HepG2 (cell line): ENCODE data around the gene CTNNBIP1. TPM values are rescaled to one million over a fixed set of nuclear protein-coding genes. Genes with fewer than 3 reads are reported as not detected.

Source experiments
- DNMT3B ChIP-seq: conservative IDR thresholded peaks from 2 replicates; pipeline ENCODE4 v1.6.1; 2016; ENCODE audit warnings: missing biosample characterization, control low read depth
- GTF2F1 ChIP-seq: fragments of 150-350 bp; IDR thresholded peaks from 2 replicates; pipeline ENCODE4 v1.6.1; 2014; ENCODE audit warnings: low read length
- KMT2B ChIP-seq: IDR thresholded peaks from 2 replicates; pipeline ENCODE4 v1.6.1; 2016; ENCODE audit warnings: missing genetic modification reagents, missing compliant biosample characterization
- RAD21 ChIP-seq: fragments of 450-650 bp; formaldehyde crosslinking; IDR thresholded peaks from 2 replicates; pipeline ENCODE4 v1.5.0; 2020; ENCODE audit warnings: mild to moderate bottlenecking
- TBX3 ChIP-seq: fragments of 450-650 bp; IDR thresholded peaks from 2 replicates; pipeline ENCODE4 v1.6.1; 2017; ENCODE audit warnings: antibody characterized with exemption, mild to moderate bottlenecking, inconsistent platforms, borderline replicate concordance
- ZBTB7B ChIP-seq: sonication (generic); formaldehyde crosslinking; IDR thresholded peaks from 2 replicates; pipeline ENCODE4 v1.4.0; 2020; ENCODE audit warnings: missing genetic modification reagents
- ZC3H13 ChIP-seq: sonication (generic); formaldehyde crosslinking; IDR thresholded peaks from 2 replicates; pipeline ENCODE4 v1.8.1; 2023; ENCODE audit warnings: mild to moderate bottlenecking, missing genetic modification reagents, moderate library complexity
- ZNF326 ChIP-seq: sonication (generic); formaldehyde crosslinking; IDR thresholded peaks from 2 replicates; pipeline ENCODE4 v1.4.0; 2020; ENCODE audit warnings: missing genetic modification reagents, borderline replicate concordance
- ZNF7 ChIP-seq: IDR thresholded peaks from 2 replicates; pipeline ENCODE4 v1.6.1; 2016; ENCODE audit warnings: missing biosample characterization, missing genetic modification reagents
- ZNF780A ChIP-seq: sonication (generic); formaldehyde crosslinking; IDR thresholded peaks from 2 replicates; pipeline ENCODE4 v1.8.0; 2022; ENCODE audit warnings: mild to moderate bottlenecking, missing genetic modification reagents, moderate library complexity
- ZNF782 ChIP-seq: sonication (generic); formaldehyde crosslinking; IDR thresholded peaks from 2 replicates; pipeline ENCODE4 v1.4.0; 2020; ENCODE audit warnings: missing genetic modification reagents, mild to moderate bottlenecking, borderline replicate concordance
- ZNF891 ChIP-seq: sonication (generic); formaldehyde crosslinking; IDR thresholded peaks from 2 replicates; pipeline ENCODE4 v1.5.0; 2020; ENCODE audit warnings: mild to moderate bottlenecking, missing genetic modification reagents
- polyA plus RNA-seq, 8 experiments: library from polyadenylated mRNA; depleted of rRNA in 3 of 8; stranded (reverse) in 7 of 8; unstranded in 1 of 8; fragments of >200 nt; fragmentation: Illumina TruSeq in 4 of 8; extraction: Trizol in 4 of 8; gene quantifications; 2 replicates each; pipeline versions ENCODE4 v1.2.1 to v1.2.3, GENCODE V29; 2011 to 2016; ENCODE audit warnings: low read depth in 4 of 8, missing spikeins in 1 of 8, mixed read lengths in 1 of 8; ENCODE audit not compliant: insufficient read depth in 1 of 8
- total RNA-seq, 5 experiments: library from RNA; depleted of rRNA; stranded (reverse); fragments of >200 nt; fragmentation: Illumina TruSeq; extraction: Trizol; gene quantifications; 2 replicates each; pipeline ENCODE4 v1.2.3, GENCODE V29; 2016; ENCODE audit warnings: low read depth in 1 of 5
- TF ChIP-seq, protein P1 (sequence below): sonication (generic); formaldehyde crosslinking; IDR thresholded peaks from 2 replicates; pipeline ENCODE4 v1.4.0; 2020; ENCODE audit warnings: missing genetic modification reagents, borderline replicate concordance
- TF ChIP-seq, protein P2 (sequence below): sonication (generic); formaldehyde crosslinking; IDR thresholded peaks from 2 replicates; pipeline ENCODE4 v1.5.0; 2020; ENCODE audit warnings: mild to moderate bottlenecking, missing genetic modification reagents
- TF ChIP-seq, protein P3 (sequence below): sonication (generic); formaldehyde crosslinking; IDR thresholded peaks from 2 replicates; pipeline ENCODE4 v1.5.0; 2020; ENCODE audit warnings: missing genetic modification reagents, mild to moderate bottlenecking, borderline replicate concordance
- TF ChIP-seq, protein P4 (sequence below): sonication (generic); formaldehyde crosslinking; IDR thresholded peaks from 2 replicates; pipeline ENCODE4 v1.8.1; 2023; ENCODE audit warnings: missing genetic modification reagents, inconsistent platforms, borderline replicate concordance
- TF ChIP-seq, protein P5 (sequence below): sonication (generic); formaldehyde crosslinking; conservative IDR thresholded peaks from 2 replicates; pipeline ENCODE4 v1.4.0; 2020; ENCODE audit warnings: missing genetic modification reagents

CTNNBIP1 gene
- total and polyA plus RNA-seq, 2 of the 13 experiments (the other 11 are each of a cell fraction or from before 2014, with no cell fraction given) = 71.7 to 83.0 TPM

DNA sequence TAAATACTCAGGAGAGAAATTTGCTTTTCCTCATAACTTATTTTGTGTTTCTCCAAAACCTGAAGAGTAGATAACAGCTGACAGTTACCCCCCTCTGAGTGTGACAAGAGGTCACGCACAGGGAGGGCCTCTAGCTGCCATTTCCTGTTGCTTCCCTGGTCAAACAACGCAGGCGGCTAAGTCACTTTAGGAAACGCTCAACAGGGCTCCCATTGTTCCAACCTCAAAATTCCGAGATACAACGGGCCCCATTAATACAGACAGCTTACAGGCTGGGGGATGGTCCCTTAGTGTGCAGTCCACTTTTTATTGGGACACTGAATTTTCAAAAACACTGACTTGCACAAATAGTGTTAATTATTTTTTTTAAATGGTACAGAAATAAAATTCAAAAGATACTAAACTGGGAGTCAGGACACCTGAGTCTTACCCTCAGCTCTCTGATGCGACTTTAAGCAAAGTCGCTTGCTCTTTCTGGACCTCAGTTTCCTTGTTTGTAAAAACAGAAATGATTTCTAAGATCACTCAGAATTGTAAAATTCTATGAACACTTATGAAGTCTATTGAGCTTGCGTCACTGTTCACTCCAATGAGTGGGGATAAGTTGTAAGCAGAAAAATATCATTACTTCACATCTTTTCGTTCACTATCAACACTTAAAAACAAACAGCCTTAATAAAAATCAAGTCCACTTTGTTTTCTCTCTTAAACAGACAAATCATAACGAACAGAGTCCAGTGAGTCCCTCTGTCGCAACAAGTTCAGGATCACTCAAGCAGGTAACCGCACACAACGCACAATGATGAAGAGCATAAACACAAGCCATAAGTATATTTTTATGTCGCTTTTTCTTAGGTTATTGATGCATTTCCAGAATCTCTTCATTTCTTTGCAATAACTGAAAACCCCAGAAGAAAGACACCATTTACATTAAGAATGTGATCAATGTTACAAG, 19.6 kb upstream of the CTNNBIP1 start (continued):
- TF ChIP-seq, protein P1, sequence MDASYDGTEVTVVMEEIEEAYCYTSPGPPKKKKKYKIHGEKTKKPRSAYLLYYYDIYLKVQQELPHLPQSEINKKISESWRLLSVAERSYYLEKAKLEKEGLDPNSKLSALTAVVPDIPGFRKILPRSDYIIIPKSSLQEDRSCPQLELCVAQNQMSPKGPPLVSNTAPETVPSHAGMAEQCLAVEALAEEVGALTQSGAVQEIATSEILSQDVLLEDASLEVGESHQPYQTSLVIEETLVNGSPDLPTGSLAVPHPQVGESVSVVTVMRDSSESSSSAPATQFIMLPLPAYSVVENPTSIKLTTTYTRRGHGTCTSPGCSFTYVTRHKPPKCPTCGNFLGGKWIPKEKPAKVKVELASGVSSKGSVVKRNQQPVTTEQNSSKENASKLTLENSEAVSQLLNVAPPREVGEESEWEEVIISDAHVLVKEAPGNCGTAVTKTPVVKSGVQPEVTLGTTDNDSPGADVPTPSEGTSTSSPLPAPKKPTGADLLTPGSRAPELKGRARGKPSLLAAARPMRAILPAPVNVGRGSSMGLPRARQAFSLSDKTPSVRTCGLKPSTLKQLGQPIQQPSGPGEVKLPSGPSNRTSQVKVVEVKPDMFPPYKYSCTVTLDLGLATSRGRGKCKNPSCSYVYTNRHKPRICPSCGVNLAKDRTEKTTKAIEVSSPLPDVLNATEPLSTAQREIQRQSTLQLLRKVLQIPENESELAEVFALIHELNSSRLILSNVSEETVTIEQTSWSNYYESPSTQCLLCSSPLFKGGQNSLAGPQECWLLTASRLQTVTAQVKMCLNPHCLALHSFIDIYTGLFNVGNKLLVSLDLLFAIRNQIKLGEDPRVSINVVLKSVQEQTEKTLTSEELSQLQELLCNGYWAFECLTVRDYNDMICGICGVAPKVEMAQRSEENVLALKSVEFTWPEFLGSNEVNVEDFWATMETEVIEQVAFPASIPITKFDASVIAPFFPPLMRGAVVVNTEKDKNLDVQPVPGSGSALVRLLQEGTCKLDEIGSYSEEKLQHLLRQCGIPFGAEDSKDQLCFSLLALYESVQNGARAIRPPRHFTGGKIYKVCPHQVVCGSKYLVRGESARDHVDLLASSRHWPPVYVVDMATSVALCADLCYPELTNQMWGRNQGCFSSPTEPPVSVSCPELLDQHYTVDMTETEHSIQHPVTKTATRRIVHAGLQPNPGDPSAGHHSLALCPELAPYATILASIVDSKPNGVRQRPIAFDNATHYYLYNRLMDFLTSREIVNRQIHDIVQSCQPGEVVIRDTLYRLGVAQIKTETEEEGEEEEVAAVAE (CRISPR knock-in tag) = 0 out of 2 replicates have a peak, but pooled peaks have one; percentile 16
- no peak for TF ChIP-seq ZNF326 (CRISPR knock-in tag)
- TF ChIP-seq RAD21 = peak; percentile 23; the same call in 1 of the 2 replicates
- TF ChIP-seq, protein P2, sequence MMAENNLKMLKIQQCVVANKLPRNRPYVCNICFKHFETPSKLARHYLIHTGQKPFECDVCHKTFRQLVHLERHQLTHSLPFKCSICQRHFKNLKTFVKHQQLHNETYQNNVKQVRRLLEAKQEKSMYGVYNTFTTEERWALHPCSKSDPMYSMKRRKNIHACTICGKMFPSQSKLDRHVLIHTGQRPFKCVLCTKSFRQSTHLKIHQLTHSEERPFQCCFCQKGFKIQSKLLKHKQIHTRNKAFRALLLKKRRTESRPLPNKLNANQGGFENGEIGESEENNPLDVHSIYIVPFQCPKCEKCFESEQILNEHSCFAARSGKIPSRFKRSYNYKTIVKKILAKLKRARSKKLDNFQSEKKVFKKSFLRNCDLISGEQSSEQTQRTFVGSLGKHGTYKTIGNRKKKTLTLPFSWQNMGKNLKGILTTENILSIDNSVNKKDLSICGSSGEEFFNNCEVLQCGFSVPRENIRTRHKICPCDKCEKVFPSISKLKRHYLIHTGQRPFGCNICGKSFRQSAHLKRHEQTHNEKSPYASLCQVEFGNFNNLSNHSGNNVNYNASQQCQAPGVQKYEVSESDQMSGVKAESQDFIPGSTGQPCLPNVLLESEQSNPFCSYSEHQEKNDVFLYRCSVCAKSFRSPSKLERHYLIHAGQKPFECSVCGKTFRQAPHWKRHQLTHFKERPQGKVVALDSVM (CRISPR knock-in tag) = no peak
- TF ChIP-seq, protein P3, sequence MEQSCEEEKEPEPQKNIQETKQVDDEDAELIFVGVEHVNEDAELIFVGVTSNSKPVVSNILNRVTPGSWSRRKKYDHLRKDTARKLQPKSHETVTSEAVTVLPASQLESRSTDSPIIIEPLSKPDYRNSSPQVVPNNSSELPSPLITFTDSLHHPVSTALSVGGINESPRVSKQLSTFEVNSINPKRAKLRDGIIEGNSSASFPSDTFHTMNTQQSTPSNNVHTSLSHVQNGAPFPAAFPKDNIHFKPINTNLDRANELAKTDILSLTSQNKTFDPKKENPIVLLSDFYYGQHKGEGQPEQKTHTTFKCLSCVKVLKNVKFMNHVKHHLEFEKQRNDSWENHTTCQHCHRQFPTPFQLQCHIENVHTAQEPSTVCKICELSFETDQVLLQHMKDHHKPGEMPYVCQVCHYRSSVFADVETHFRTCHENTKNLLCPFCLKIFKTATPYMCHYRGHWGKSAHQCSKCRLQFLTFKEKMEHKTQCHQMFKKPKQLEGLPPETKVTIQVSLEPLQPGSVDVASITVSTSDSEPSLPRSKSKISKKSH (CRISPR knock-in tag) = no peak
- TF ChIP-seq, protein P4, sequence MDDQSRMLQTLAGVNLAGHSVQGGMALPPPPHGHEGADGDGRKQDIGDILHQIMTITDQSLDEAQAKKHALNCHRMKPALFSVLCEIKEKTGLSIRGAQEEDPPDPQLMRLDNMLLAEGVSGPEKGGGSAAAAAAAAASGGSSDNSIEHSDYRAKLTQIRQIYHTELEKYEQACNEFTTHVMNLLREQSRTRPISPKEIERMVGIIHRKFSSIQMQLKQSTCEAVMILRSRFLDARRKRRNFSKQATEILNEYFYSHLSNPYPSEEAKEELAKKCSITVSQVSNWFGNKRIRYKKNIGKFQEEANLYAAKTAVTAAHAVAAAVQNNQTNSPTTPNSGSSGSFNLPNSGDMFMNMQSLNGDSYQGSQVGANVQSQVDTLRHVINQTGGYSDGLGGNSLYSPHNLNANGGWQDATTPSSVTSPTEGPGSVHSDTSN (CRISPR knock-in tag) = no peak
- no peak for TF ChIP-seq DNMT3B
- no peak for TF ChIP-seq GTF2F1
- TF ChIP-seq, protein P5, sequence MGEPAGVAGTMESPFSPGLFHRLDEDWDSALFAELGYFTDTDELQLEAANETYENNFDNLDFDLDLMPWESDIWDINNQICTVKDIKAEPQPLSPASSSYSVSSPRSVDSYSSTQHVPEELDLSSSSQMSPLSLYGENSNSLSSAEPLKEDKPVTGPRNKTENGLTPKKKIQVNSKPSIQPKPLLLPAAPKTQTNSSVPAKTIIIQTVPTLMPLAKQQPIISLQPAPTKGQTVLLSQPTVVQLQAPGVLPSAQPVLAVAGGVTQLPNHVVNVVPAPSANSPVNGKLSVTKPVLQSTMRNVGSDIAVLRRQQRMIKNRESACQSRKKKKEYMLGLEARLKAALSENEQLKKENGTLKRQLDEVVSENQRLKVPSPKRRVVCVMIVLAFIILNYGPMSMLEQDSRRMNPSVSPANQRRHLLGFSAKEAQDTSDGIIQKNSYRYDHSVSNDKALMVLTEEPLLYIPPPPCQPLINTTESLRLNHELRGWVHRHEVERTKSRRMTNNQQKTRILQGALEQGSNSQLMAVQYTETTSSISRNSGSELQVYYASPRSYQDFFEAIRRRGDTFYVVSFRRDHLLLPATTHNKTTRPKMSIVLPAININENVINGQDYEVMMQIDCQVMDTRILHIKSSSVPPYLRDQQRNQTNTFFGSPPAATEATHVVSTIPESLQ = no peak
- TF ChIP-seq ZNF780A (CRISPR knock-in tag) = no peak
- TF ChIP-seq ZNF7 (CRISPR knock-in tag) = no peak
- no peak for TF ChIP-seq ZC3H13
- TF ChIP-seq ZBTB7B (CRISPR knock-in tag) = peak; percentile 56; the same call in 1 of the 2 replicates
- TF ChIP-seq ZNF891 (CRISPR knock-in tag) = no peak
- TF ChIP-seq KMT2B (CRISPR knock-in tag) = no peak; the same call in 1 of the 2 replicates
- no peak for TF ChIP-seq ZNF782
- peak; percentile 33; the same call in 1 of the 2 replicates for TF ChIP-seq TBX3
